Esophagus squamous epithelium (tissue), 5 donors: ENCODE measurements around the gene NALF2. TPM values are rescaled to one million over a fixed set of nuclear protein-coding genes. Genes with fewer than 3 reads are reported as not detected.

Experiments
- DNase-seq: peaks from one replicate; lab custom pipeline; 2025; lab: John Stamatoyannopoulos, UW
- H3K27ac ChIP-seq, 4 donors: fragments of 200-600 bp; sonication (generic); one replicate each; pipeline ENCODE4 v1.5.1; 2016 to 2019; ENCODE audit warnings: mild to moderate bottlenecking in 1 of 4
- H3K27me3 ChIP-seq, 4 donors: fragments of 200-600 bp; sonication (generic); 1 replicate in 3 of 4; 2 replicates in 1 of 4; pipeline versions ENCODE4 v1.5.1 to v1.6.0; 2017 to 2021; ENCODE audit warnings: antibody characterized with exemption in 1 of 4
- H3K36me3 ChIP-seq, 3 donors: fragments of 200-600 bp; sonication (generic); one replicate each; pipeline ENCODE4 v1.5.1; 2016 to 2019
- H3K4me1 ChIP-seq, 3 donors: fragments of 200-600 bp; sonication (generic); one replicate each; pipeline ENCODE4 v1.5.1; 2017 to 2019
- H3K4me3 ChIP-seq, 4 donors: fragments of 200-600 bp; sonication (generic); 1 replicate in 3 of 4; 2 replicates in 1 of 4; pipeline ENCODE4 v1.5.1; 2016 to 2019; ENCODE audit warnings: mild to moderate bottlenecking in 2 of 4, moderate library complexity in 1 of 4
- H3K9me3 ChIP-seq, 3 donors: fragments of 200-600 bp; sonication (generic); one replicate each; pipeline ENCODE4 v1.5.1; 2016 to 2019
- POLR2A ChIP-seq, 4 donors: fragments of 450-650 bp; IDR thresholded peaks; one replicate each; pipeline ENCODE4 v1.6.1; 2017; ENCODE audit warnings: antibody characterized with exemption in 4 of 4, mild to moderate bottlenecking in 4 of 4, moderate library complexity in 3 of 4
- WGBS, 2 donors: methylation state at CpG; one replicate each; pipeline ENCODE4 v1.1.5; 2018; 5-methylcytosine and 5-hydroxymethylcytosine counted together
- intact Hi-C: fragments of 100-400 bp; cut with DNase I; formaldehyde crosslinking; loops from one replicate; pipeline ENCODE4 v1.15.0; 2022
- total RNA-seq, 4 donors: library from RNA; depleted of rRNA; stranded (reverse); fragments of >200 nt; gene quantifications; one replicate each; pipeline ENCODE4 v1.1.0, GENCODE V29; 2016
- TF ChIP-seq, protein P1 (sequence below), 6 experiments: fragments of 450-650 bp in 4 of 6; fragments of 200-600 bp in 2 of 6; sonication (generic) in 2 of 6; IDR thresholded peaks; one replicate each; pipeline ENCODE4 v1.5.1; 2016 to 2019; ENCODE audit warnings: antibody characterized with exemption in 6 of 6, mild to moderate bottlenecking in 4 of 6, moderate library complexity in 4 of 6
- donor health status: DM: yes; HTN: yes; CAD: no.

NALF2 gene
- total RNA-seq, 4 donors from 2014 or later, result 0.19 to 0.26 TPM; not detected in 2

DNA sequence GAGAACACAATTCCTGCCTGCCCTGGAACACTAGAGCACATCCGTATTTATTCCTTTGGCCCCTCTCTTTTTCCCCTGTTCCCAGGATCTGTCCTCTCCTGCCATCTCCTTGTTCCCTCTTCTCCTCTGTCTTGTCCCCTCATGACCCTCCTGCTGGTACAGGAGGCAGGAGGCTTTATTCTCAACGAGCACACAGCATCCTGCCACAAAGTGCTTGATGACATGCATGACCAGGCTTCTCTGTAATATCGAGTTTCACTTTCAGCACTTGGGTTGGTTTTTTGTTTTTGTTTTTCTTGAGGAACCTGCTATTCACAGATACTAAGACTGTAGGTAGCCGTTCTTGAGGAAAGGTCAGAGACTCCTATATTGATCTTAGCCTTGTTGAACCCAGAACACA lies 35.3 kb downstream of the NALF2 start:
- no peaks in the 10 kb centered on the region for H3K36me3 ChIP-seq
- intact Hi-C loops, result no loop called here
- no peak overlapping the region for H3K27ac ChIP-seq
- peaks cover 0 to 7% (median 0%) of the 10 kb centered on the region in 3 donors for H3K4me1 ChIP-seq
- H3K9me3 ChIP-seq, result no peaks in the 10 kb centered on the region
- 50 to 51% methylated on average over 3 to 4 of the region's 4 CpGs for WGBS, 2 donors
- H3K27me3 ChIP-seq, result no peaks in the 10 kb centered on the region
- TF ChIP-seq POLR2A (IDR thresholded peaks at IDR 0.05), result no peak
- TF ChIP-seq, protein P1, sequence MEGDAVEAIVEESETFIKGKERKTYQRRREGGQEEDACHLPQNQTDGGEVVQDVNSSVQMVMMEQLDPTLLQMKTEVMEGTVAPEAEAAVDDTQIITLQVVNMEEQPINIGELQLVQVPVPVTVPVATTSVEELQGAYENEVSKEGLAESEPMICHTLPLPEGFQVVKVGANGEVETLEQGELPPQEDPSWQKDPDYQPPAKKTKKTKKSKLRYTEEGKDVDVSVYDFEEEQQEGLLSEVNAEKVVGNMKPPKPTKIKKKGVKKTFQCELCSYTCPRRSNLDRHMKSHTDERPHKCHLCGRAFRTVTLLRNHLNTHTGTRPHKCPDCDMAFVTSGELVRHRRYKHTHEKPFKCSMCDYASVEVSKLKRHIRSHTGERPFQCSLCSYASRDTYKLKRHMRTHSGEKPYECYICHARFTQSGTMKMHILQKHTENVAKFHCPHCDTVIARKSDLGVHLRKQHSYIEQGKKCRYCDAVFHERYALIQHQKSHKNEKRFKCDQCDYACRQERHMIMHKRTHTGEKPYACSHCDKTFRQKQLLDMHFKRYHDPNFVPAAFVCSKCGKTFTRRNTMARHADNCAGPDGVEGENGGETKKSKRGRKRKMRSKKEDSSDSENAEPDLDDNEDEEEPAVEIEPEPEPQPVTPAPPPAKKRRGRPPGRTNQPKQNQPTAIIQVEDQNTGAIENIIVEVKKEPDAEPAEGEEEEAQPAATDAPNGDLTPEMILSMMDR (IDR thresholded peaks at IDR 0.05), result no peak
- DNase-seq, result no peak
- no peak overlapping the region for H3K4me3 ChIP-seq

DNA sequence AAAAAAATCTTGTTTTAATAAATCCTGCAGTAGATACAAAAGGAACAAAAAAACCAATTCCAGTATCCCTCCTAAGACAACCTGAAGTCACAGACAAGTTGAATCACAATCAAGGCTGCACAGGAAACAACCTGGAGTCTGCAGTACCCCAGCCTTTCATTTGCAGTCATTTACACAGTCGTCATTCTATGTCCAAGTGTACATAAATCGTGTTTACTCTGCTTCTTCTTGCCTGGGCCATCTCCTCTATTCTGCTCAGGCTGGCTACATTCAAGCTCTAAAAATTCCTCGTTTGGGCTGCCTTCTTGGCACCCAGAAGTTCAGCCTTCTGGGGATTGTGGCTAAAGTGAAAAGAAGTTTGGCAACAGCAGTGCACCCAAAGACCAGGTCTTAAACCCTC lies 37.8 kb downstream of the NALF2 start:
- TF ChIP-seq, protein P1 (IDR thresholded peaks at IDR 0.05), result no peak
- no peak for TF ChIP-seq POLR2A (IDR thresholded peaks at IDR 0.05)
- Histone ChIP-seq H3K27ac (no peak overlapping the region), H3K36me3 (no peaks in the 10 kb centered on the region), H3K27me3 (no peaks in the 10 kb centered on the region), H3K4me1 (peaks cover 0 to 7% (median 0%) of the 10 kb centered on the region in 3 donors), H3K4me3 (no peak overlapping the region), H3K9me3 (peaks cover 0 to 2% (median 0%) of the 10 kb centered on the region in 3 donors)
- WGBS, 2 donors, result 54 to 59% methylated on average over 3 of the region's 3 CpGs
- intact Hi-C loops, result no loop called here
- no peak for DNase-seq

DNA sequence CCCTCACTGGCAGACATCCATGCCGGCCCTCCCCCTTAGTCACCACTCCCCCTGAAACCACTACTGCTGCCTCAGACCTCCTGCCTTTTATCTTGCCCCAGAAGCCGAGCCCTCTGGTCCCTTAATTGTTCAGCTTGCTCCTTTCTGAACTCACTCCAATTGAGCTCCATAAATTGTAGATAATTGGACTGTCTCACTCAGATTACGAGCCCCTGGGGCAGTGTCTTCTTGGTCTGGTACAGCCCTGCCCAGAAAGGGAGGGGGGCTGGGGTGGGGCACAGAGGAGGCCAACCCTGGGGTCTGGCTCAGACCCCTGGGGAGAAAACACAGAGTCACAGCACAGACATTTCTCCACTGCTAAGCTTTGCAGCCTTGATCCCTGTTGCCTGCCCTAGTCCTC lies 39.4 kb downstream of the NALF2 start:
- TF ChIP-seq POLR2A (IDR thresholded peaks at IDR 0.05), result no peak
- TF ChIP-seq, protein P1 (IDR thresholded peaks at IDR 0.05), result no peak
- Histone ChIP-seq H3K9me3 (peaks cover 0 to 4% (median 0%) of the 10 kb centered on the region in 3 donors), H3K4me3 (no peak overlapping the region), H3K36me3 (no peaks in the 10 kb centered on the region), H3K27me3 (no peaks in the 10 kb centered on the region), H3K4me1 (peaks cover 0 to 4% (median 0%) of the 10 kb centered on the region in 3 donors), H3K27ac (no peak overlapping the region)
- WGBS, 2 donors, result 36% methylated on average over 3 of the region's 3 CpGs; no CpG with 5 or more reads in 1 of the 2 donors
- DNase-seq, result no peak
- intact Hi-C loops, result no loop called here

DNA sequence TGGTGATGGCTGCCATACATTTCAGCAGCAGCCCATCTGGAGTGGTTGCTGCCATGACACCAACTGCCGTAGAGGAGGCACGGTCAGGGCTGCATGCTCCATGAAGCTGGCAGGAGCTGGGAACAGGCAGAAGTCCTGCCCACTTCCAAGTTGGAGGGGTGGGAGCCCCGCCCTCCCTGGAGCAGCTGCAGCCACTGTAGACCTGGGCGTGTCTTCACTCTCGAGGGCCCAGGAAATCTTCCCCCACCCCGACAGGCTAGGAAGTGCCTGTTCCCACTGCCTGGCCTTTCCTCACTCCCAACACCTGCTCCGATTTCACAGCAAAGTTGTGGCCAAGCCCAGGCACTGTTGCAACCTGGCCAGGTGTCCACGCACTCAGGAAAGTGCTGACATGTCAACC lies 42.3 kb downstream of the NALF2 start:
- 56 to 57% methylated on average over 3 to 7 of the region's 8 CpGs for WGBS, 2 donors
- H3K27me3 ChIP-seq, result no peaks in the 10 kb centered on the region
- intact Hi-C loops, result no loop called here
- H3K36me3 ChIP-seq, result no peaks in the 10 kb centered on the region
- H3K4me3 ChIP-seq, result no peak overlapping the region
- TF ChIP-seq POLR2A (IDR thresholded peaks at IDR 0.05), result no peak
- TF ChIP-seq, protein P1 (IDR thresholded peaks at IDR 0.05), result no peak
- peaks cover 0 to 4% (median 0%) of the 10 kb centered on the region in 3 donors for H3K9me3 ChIP-seq
- no peak overlapping the region for H3K27ac ChIP-seq
- no peaks in the 10 kb centered on the region for H3K4me1 ChIP-seq
- DNase-seq, result no peak

DNA sequence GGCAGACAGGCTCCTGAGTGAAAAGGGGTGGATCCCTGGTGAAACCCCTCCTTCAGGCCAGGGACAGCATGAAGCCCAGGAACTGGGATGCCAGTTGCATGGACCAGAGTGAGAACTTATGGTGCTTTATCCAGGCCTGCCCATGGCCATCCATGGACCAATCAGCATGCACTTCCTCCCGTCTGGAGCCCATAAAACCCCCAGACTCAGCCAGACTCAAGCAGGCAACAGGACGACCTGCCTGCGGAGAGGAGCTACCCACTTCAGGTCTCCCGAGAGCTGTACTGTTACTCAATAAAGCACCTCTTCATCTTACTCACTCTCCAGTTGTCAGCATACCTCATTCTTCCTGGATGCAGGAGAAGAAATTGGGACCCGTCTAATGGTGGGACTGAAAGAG lies 42.9 kb downstream of the NALF2 start:
- Histone ChIP-seq H3K4me3 (no peak overlapping the region), H3K4me1 (no peaks in the 10 kb centered on the region), H3K36me3 (no peaks in the 10 kb centered on the region), H3K27ac (no peak overlapping the region), H3K27me3 (no peaks in the 10 kb centered on the region), H3K9me3 (peaks cover 0 to 4% (median 0%) of the 10 kb centered on the region in 3 donors)
- intact Hi-C loops, result no loop called here
- WGBS, 2 donors, result 79% methylated on average over 5 of the region's 5 CpGs; no CpG with 5 or more reads in 1 of the 2 donors
- DNase-seq, result no peak
- TF ChIP-seq, protein P1 (IDR thresholded peaks at IDR 0.05), result no peak
- TF ChIP-seq POLR2A (IDR thresholded peaks at IDR 0.05), result no peak
